ENCODE data around the gene EML1. TPM values are rescaled to one million over a fixed set of nuclear protein-coding genes. Genes with fewer than 3 reads are reported as not detected.

The EML1 gene
- total RNA-seq, 1 donor from 2014 or later: 42.9 TPM

DNA sequence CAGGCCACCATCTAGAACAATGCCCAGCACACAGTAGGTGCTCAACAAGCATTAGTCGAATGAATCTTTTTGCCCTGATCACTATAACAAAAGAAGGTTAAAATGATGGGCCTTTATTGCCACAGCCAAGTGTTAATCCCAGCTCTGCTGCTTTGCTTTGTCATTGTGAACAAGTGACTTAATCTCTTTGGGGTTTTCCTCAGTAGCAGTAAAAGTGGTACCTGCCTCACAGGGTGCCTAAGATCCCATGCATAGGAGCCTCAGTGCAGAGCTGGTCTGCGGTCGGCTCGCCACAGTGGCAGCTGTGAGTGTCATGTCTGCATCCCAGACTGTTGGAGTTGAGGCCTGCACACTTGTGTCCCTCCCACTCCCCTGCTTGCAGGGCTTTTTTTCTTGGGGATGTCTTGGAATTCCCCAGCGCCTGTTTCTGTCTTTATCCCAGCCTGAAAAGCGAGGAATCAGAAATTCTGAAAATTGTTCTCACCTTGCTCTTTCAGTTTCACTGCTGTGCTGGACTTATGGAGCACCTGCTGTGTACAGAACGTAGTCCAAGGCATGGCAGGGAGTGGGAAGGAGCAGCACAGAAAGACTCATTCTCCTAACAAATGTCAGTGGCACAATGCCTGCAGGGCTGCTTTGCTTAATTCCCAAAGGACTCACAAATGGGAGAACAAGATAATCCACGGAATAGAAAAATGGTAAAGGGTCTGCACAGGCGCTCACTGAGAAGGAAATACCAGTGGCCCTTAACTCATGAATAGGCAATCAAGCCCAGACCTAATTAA is 90.8 kb downstream of the EML1 start:
- intact Hi-C loops (cut with micrococcal nuclease): loop anchor here (5.0 kb wide), 2 partner anchors 152 to 202 kb away; partner anchors contain the start of gene CYP46A1
- DNase-seq (no peak), ATAC-seq (no peak)

GRCh38 chr14:99884834-99885648 is 91.8 kb downstream of the EML1 start:
- DNase-seq (no peak), ATAC-seq (peak; percentile 77)
- intact Hi-C loops (cut with micrococcal nuclease): loop anchor here (5.0 kb wide), 2 partner anchors 153 to 203 kb away; partner anchors contain the start of gene CYP46A1

DNA sequence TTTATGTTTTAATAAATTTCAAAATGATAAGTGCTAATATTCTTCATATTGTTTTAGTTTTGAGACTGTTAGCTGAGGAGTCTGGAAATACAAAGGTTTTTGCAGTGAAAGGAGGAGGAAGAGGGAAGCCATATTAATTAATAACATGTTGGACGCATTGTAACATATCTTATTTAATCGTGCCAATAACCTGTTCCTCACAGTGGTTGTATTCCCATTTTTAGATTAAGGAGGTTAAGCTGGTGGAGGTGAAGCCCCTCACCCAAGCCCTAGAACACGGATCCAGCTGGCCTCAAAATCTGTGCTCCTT is 92.4 kb downstream of the EML1 start:
- no peak for DNase-seq
- intact Hi-C loops (cut with micrococcal nuclease): no loop called here
- ATAC-seq: no peak

GRCh38 chr14:99887407-99887806 is 94.2 kb downstream of the EML1 start:
- DNase-seq (no peak), ATAC-seq (no peak)
- intact Hi-C loops (cut with micrococcal nuclease): no loop called here

- intact Hi-C loops (cut with micrococcal nuclease): no loop called here
- DNase-seq (no peak), ATAC-seq (no peak)
Observed at GRCh38 chr14:99888149-99888548, 94.9 kb downstream of the EML1 start.

- ATAC-seq (no peak), DNase-seq (no peak)
- intact Hi-C loops (cut with micrococcal nuclease): no loop called here
Observed at GRCh38 chr14:99889268-99889667, 96.1 kb downstream of the EML1 start.

GRCh38 chr14:99891266-99891665 is 98.1 kb downstream of the EML1 start:
- intact Hi-C loops (cut with micrococcal nuclease): no loop called here
- ATAC-seq (no peak), DNase-seq (no peak)

GRCh38 chr14:99891900-99892299 is 98.7 kb downstream of the EML1 start:
- no peak for DNase-seq
- ATAC-seq: no peak
- intact Hi-C loops (cut with micrococcal nuclease): no loop called here

DNA sequence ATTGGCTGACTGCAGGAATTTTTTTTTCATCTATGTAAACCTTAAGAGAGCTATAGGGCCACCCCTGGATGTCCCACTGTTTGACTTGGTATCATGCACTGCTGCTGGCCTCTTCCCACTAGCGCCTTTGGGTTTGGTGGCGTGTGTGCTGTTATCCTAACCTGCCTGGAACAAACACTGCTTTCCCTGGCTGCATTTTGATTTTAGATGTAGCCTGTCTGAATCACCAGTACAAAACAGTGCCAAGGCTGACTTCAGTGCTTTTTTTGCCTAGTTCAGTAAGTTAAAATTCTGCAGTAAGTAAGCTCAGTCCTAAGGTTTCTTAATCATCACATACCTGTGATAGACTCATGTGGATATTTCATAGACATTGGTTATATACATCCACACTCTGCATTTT is 99.2 kb downstream of the EML1 start:
- ATAC-seq (no peak), DNase-seq (no peak)
- intact Hi-C loops (cut with micrococcal nuclease): no loop called here

DNA sequence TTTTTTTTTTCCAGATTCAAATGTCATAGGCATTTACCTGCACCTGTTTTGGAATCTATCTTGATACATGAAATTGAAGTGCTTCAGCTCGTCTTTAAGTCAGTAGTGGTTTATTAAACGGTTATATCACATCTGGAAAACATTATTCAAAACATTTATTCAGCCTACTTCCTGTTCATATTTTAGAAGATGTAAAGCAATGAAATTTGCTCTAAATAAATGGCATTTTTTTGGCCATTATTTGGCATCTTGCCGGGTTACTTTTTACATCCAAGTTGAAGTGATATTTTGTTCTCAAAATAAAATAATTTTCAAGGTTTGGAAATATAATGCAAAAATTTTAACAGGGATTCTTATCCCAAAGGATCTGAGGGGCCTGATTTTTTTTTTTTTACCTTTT is 103.1 kb downstream of the EML1 start:
- no peak for ATAC-seq

DNA sequence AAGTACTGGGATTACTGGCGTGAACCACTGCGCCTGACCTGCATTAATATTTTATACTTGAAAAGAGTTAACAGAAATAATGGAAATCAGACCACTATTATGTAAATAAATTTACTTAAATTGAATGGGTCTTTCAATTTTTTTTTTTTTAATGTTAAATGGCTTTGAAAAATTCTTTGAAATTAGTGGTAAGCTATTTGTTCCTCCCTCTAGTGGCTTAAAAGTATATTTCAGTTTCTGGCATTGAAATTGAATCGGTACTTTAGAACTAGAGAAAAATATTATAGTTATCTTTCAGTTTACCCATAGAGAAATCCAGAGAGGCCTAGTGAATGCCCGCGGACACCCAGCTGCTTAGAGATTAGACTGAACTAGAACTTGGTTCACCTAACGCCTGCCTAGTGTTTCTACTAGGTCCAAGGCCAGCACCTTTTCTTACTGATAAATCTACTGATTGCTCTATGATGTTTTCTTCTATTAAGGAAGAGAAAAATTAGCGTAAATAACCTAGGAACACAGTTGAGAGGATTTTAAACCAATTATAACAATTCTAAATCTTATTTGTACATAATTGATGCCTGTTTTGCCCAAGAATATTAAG is 106.5 kb downstream of the EML1 start:
- intact Hi-C loops (cut with micrococcal nuclease): no loop called here
- ATAC-seq (no peak), DNase-seq (no peak)

More for the DNA sequence above, 103.1 kb downstream of the EML1 start:
- intact Hi-C loops (cut with micrococcal nuclease): no loop called here
- DNase-seq: no peak

DNA sequence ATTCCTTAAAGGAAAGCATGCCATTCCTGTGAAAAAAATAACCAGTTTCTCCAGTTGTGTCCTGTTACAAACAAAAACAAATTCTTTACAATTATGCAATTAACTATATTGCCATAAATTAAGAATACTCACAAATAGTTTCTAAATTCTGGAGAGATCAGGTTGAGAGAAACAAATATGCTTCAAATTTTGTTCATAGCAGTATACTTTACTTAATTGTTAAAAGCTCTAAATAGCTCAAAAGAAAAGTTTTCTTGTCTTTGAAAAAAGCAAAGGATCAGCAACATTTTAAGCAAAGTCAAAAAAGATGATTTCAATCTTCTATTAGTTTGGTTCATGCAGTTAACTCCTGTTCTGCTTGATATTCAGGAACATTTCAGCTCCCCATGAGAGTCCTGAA is 109.7 kb downstream of the EML1 start:
- DNase-seq: no peak
- ATAC-seq: no peak
- intact Hi-C loops (cut with micrococcal nuclease): no loop called here

- intact Hi-C loops (cut with micrococcal nuclease): no loop called here
- no peak for DNase-seq
- ATAC-seq: no peak
Observed at GRCh38 chr14:99904506-99904905, 111.3 kb downstream of the EML1 start.

DNA sequence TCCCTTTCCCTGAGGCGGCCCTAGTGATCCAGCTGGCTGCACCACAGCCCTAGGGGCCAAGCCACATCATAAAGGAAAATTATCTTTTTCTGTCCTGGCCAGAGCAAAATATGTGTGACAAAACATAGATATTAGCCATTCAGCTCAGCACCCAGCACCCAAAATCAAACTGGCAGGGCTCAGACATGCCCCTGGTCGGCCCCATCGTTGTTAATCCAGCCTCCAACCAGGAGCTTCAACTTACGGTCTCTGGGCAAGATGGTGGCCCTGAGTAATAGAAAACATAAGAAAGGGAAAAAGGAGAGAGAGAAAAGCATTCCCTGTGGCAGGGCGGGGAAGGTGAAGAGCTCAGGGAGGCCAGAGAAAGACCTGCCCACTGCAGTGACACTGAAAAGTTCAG is 111.9 kb downstream of the EML1 start:
- ATAC-seq (no peak), DNase-seq (no peak)
- intact Hi-C loops (cut with micrococcal nuclease): no loop called here

- DNase-seq (no peak), ATAC-seq (no peak)
- intact Hi-C loops (cut with micrococcal nuclease): no loop called here
Observed at GRCh38 chr14:99907761-99908652, 114.8 kb downstream of the EML1 start.

DNA sequence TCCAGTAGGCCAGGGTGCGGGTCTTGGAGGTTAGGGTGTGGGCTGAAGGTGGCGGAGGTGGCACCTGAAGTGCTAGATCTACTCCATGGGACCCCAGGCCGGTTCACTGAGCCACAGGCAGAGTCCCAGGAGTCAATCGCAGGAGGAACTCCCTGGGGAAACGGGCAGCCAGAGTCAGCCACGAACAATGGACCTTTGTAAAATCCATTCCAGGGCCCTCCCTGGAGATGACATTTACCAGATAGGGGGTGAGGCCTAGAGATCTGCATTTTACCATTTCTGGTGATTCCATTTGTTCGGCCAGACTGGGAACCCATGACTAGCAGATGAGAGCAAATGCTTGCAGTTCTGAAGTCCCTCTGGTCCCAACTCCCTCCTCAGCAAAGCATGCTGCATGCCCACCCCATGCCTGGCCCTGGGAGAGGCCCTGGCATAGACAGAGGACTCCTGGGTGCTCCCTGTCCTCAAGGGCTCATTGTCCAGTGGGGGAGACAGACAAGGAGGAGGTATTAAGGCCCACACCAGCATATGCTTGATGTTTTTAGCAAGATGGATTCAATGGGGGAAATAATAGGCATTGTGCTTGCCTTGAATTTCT is 115.5 kb downstream of the EML1 start:
- no peak for ATAC-seq
- intact Hi-C loops (cut with micrococcal nuclease): no loop called here
- no peak for DNase-seq

DNA sequence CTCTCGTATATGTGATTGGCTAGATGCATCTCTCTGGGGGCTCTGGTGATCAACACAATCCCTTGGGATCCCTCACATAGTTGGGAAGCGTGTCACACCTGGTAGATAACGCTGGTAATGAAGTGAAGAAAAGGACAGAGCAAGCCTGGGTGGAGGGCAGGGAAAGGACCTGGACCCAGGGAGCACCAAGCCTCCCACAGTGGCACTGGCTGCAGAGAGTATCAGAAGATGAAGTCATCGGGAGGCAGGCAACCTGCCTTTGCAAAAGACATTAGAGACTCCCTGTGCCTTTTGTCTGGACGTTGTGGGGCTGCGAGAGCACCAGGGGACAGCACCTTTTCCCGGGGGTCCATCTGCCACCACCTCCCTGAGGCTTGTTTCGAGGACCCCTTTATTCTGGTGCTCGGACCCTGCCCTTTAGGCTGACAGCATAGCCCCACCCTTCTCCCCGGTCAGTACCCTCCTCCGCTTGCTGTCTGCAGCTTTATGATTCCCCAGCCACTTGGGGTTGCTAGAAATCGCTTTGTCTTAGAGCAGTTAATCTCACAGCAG is 116.4 kb downstream of the EML1 start:
- no peak for ATAC-seq
- DNase-seq: no peak
- intact Hi-C loops (cut with micrococcal nuclease): no loop called here

All from left ventricle myocardium superior (tissue), 1 donor.